Measurements from ENCODE around the gene SH2D2A.

Gene SH2D2A

DNA sequence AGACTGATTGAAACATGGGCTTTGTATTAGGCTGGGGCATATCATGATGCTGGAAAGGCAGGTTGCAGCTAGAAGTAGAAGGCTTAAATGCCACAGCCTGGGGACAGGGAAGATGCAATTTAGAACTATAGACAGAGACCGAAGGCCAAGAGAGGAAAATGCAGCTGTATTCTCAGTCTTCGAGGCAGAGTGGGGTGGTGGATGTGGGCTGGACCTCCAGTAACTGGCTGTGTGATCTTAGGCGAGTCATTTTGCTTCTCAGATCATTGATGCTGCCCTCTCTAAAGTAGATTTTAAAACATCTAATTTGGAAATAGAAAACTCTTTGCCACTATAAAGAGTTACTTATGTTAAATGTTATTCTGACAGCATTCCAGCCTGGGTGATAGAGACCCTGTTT, 17.7 kb upstream of the SH2D2A start:
- Histone ChIP-seq H2AFZ (ENCODE audit: low read depth, low read length) (no peak overlapping the region), H3K79me2 (ENCODE audit: insufficient read depth, low read length) (no peaks in the 10 kb centered on the region), H3K36me3 (ENCODE audit: insufficient read depth, low read length) (no peaks in the 10 kb centered on the region), H3K4me1 (ENCODE audit: insufficient read depth, low read length) (no peaks in the 10 kb centered on the region), H3K4me2 (ENCODE audit: insufficient read depth, low read length) (no peak overlapping the region), H3K27me3 (ENCODE audit: insufficient read depth, low read length, poor library complexity) (peaks cover 43% of the 10 kb centered on the region), H3K9me3 (ENCODE audit: insufficient read depth, low read length, severe bottlenecking) (no peaks in the 10 kb centered on the region), H3K4me3 (ENCODE audit: low read depth in 1 of 2, low read length in 2 of 2) (no peak overlapping the region), H4K20me1 (ENCODE audit: insufficient read depth, low read length) (peaks cover 5% of the 10 kb centered on the region; the same call in 1 of the 2 replicates), H3K9ac (ENCODE audit: low read depth, low read length) (no peak overlapping the region), H3K27ac (ENCODE audit: low read length) (no peak overlapping the region)
- no peak for TF ChIP-seq EZH2 (IDR thresholded peaks at IDR 0.05; ENCODE audit: borderline replicate concordance, low read depth, low read length, severe bottlenecking)
- TF ChIP-seq, protein P1, sequence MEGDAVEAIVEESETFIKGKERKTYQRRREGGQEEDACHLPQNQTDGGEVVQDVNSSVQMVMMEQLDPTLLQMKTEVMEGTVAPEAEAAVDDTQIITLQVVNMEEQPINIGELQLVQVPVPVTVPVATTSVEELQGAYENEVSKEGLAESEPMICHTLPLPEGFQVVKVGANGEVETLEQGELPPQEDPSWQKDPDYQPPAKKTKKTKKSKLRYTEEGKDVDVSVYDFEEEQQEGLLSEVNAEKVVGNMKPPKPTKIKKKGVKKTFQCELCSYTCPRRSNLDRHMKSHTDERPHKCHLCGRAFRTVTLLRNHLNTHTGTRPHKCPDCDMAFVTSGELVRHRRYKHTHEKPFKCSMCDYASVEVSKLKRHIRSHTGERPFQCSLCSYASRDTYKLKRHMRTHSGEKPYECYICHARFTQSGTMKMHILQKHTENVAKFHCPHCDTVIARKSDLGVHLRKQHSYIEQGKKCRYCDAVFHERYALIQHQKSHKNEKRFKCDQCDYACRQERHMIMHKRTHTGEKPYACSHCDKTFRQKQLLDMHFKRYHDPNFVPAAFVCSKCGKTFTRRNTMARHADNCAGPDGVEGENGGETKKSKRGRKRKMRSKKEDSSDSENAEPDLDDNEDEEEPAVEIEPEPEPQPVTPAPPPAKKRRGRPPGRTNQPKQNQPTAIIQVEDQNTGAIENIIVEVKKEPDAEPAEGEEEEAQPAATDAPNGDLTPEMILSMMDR (IDR thresholded peaks at IDR 0.05; ENCODE audit: borderline replicate concordance, extremely low read depth, low read length, poor library complexity, severe bottlenecking), result no peak
- no peak for ATAC-seq (ENCODE audit: insufficient read depth, low read depth)
- DNase-seq, result no peak

DNA sequence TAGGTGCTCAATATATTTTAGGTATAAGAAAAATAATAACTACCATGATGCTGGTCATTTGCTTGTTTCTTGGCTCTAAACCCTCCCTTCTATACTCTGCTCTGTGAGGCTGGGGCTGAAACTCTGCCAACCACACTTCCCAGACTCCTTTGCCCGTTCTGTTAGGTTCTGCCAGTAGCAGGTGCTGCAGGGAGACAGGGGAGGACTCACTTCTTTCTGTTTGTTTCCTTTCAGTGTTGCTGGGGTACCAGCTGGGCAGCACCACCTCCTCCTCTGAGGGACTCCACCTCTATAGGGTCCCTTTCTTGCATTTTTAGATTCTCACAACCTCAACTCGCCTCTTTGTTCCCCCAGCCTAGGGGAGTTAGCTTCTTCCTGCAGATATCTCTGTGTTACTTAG, 17.0 kb upstream of the SH2D2A start:
- Histone ChIP-seq H3K27ac (ENCODE audit: low read length) (no peak overlapping the region), H3K9me3 (ENCODE audit: insufficient read depth, low read length, severe bottlenecking) (no peaks in the 10 kb centered on the region), H2AFZ (ENCODE audit: low read depth, low read length) (no peak overlapping the region), H3K27me3 (ENCODE audit: insufficient read depth, low read length, poor library complexity) (peaks cover 43% of the 10 kb centered on the region), H3K4me3 (ENCODE audit: low read depth in 1 of 2, low read length in 2 of 2) (no peak overlapping the region), H3K4me2 (ENCODE audit: insufficient read depth, low read length) (no peak overlapping the region), H3K4me1 (ENCODE audit: insufficient read depth, low read length) (no peaks in the 10 kb centered on the region), H3K9ac (ENCODE audit: low read depth, low read length) (no peak overlapping the region), H3K79me2 (ENCODE audit: insufficient read depth, low read length) (no peaks in the 10 kb centered on the region), H3K36me3 (ENCODE audit: insufficient read depth, low read length) (no peaks in the 10 kb centered on the region), H4K20me1 (ENCODE audit: insufficient read depth, low read length) (no peaks in the 10 kb centered on the region; the same call in 1 of the 2 replicates)
- TF ChIP-seq EZH2 (IDR thresholded peaks at IDR 0.05; ENCODE audit: borderline replicate concordance, low read depth, low read length, severe bottlenecking), result no peak
- peak; percentile 72 for ATAC-seq (ENCODE audit: insufficient read depth, low read depth)
- DNase-seq, result peak; percentile 25

DNA sequence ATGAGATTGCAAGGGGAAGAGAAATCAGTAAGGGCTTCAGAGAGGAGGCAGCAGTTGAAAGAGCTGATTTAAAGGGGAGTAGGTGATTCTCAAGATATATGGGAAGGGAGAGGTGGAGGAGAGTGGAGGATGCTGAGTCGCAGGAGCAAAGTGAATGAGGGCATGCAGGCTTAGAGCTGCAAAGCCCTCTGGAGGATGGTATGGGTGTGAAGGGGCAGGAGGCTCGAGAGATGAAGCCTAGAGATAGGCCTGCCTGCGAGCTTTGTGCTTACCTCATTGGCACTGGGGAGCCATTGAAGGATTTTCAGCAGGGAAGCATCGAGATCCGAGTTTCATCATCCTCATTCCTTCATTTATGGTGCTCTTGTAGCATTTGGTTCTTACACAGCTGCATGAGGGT, 15.8 kb upstream of the SH2D2A start:
- H3K27me3 ChIP-seq (ENCODE audit: insufficient read depth, low read length, poor library complexity), result peaks cover 43% of the 10 kb centered on the region
- H4K20me1 ChIP-seq (ENCODE audit: insufficient read depth, low read length), result no peaks in the 10 kb centered on the region
- no peaks in the 10 kb centered on the region for H3K9me3 ChIP-seq (ENCODE audit: insufficient read depth, low read length, severe bottlenecking)
- ATAC-seq (ENCODE audit: insufficient read depth, low read depth) (no peak), DNase-seq (no peak)
- no peak overlapping the region for H2AFZ ChIP-seq (ENCODE audit: low read depth, low read length)
- H3K79me2 ChIP-seq (ENCODE audit: insufficient read depth, low read length), result no peaks in the 10 kb centered on the region
- H3K9ac ChIP-seq (ENCODE audit: low read depth, low read length), result no peak overlapping the region
- H3K36me3 ChIP-seq (ENCODE audit: insufficient read depth, low read length), result no peaks in the 10 kb centered on the region
- H3K4me1 ChIP-seq (ENCODE audit: insufficient read depth, low read length), result no peaks in the 10 kb centered on the region
- H3K4me3 ChIP-seq (ENCODE audit: low read depth in 1 of 2, low read length in 2 of 2), result no peak overlapping the region
- no peak overlapping the region for H3K4me2 ChIP-seq (ENCODE audit: insufficient read depth, low read length)
- H3K27ac ChIP-seq (ENCODE audit: low read length), result no peak overlapping the region
- TF ChIP-seq EZH2 (IDR thresholded peaks at IDR 0.05; ENCODE audit: borderline replicate concordance, low read depth, low read length, severe bottlenecking), result no peak
- TF ChIP-seq, protein P1 (IDR thresholded peaks at IDR 0.05; ENCODE audit: borderline replicate concordance, extremely low read depth, low read length, poor library complexity, severe bottlenecking), result no peak

DNA sequence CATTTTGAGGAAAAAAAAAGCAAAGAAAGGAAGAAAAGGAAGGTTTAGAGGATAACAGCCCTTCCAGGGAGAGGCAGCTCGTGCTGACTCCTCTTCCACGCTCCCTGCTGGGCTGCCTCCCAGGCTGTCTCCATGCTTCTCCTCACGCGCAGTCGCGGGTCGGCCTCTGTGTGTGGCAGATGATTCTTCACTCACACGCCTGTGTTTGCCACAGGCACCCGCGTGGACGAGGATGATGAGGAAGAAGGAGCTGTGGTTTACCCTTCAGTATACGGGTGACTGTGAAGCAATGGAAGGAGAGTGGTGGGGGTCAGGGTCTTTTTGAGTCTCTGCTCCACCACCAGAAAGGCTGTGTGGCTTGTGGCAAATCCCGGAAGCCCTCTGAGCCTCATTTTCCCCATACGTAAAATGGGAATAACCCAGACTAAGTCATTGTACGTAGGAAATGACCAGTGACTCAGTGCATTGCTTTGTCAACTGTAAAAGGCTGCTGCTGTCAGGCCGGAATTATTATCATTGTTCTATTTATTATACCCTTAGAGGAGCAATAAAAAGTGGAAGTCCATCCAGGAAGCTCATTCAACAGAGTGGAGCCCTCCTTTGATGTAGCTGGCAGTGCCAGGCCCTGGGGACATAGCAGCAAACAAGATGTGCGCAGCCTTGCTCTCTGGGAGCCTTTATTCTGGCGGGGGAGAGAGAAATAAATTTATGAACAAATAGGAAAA, 11.9 kb upstream of the SH2D2A start:
- H3K4me1 ChIP-seq (ENCODE audit: insufficient read depth, low read length), result no peaks in the 10 kb centered on the region
- no peaks in the 10 kb centered on the region for H3K9me3 ChIP-seq (ENCODE audit: insufficient read depth, low read length, severe bottlenecking)
- no peak for DNase-seq
- H3K4me3 ChIP-seq (ENCODE audit: low read depth in 1 of 2, low read length in 2 of 2), result no peak overlapping the region
- TF ChIP-seq, protein P1 (IDR thresholded peaks at IDR 0.05; ENCODE audit: borderline replicate concordance, extremely low read depth, low read length, poor library complexity, severe bottlenecking), result no peak
- no peak for TF ChIP-seq EZH2 (IDR thresholded peaks at IDR 0.05; ENCODE audit: borderline replicate concordance, low read depth, low read length, severe bottlenecking)
- peaks cover 19% of the 10 kb centered on the region for H3K27me3 ChIP-seq (ENCODE audit: insufficient read depth, low read length, poor library complexity)
- no peaks in the 10 kb centered on the region for H3K36me3 ChIP-seq (ENCODE audit: insufficient read depth, low read length)
- no peaks in the 10 kb centered on the region for H3K79me2 ChIP-seq (ENCODE audit: insufficient read depth, low read length)
- H3K9ac ChIP-seq (ENCODE audit: low read depth, low read length), result no peak overlapping the region
- no peak overlapping the region for H3K4me2 ChIP-seq (ENCODE audit: insufficient read depth, low read length)
- H4K20me1 ChIP-seq (ENCODE audit: insufficient read depth, low read length), result no peaks in the 10 kb centered on the region
- H3K27ac ChIP-seq (ENCODE audit: low read length), result no peak overlapping the region
- H2AFZ ChIP-seq (ENCODE audit: low read depth, low read length), result no peak overlapping the region
- ATAC-seq (ENCODE audit: insufficient read depth, low read depth), result no peak

Measured in DND-41 (cell line).